Central memory CD4-positive, alpha-beta T cell (primary cell): Measurements from ENCODE around the gene PIGQ.

ENCODE experiments used
- DNase-seq: peaks from one replicate; pipeline ENCODE4 v3.0.0; 2022

The PIGQ gene

DNA sequence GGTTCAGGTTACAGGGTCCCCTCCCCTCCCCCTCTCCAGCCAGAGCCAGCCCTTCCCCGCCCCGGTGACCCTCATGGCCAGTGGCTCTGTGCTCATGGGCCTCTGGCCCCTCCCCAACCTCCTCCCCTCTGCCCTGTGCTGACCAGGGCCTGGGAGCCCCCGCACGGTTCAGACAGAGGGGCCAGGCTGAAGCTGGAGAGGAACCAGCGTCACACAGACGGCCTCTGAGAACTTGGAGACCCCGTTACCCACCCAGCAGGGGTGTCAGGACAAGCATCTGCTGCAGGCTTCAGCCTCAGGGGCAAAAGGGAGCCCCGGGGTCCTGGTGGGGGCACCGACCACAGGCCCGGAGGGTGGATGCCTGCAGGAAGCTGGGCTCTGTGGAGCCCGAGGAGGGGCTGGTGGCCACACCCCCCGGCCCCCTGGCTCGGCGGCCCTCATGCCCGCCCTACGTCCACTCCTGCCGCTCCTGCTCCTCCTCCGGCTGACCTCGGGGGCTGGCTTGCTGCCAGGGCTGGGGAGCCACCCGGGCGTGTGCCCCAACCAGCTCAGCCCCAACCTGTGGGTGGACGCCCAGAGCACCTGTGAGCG lies 61.1 kb downstream of the PIGQ start, which contains the start of gene WFIKKN1:
Gene WFIKKN1, plus strand, starts transcription at position 171 of the 591 bp plus-strand sequence. Its CDS starts 269 bp downstream, at position 440.
- DNase-seq: no peak

GRCh38 chr16:631808-632358 lies 62.1 kb downstream of the PIGQ start:
- no peak for DNase-seq

DNA sequence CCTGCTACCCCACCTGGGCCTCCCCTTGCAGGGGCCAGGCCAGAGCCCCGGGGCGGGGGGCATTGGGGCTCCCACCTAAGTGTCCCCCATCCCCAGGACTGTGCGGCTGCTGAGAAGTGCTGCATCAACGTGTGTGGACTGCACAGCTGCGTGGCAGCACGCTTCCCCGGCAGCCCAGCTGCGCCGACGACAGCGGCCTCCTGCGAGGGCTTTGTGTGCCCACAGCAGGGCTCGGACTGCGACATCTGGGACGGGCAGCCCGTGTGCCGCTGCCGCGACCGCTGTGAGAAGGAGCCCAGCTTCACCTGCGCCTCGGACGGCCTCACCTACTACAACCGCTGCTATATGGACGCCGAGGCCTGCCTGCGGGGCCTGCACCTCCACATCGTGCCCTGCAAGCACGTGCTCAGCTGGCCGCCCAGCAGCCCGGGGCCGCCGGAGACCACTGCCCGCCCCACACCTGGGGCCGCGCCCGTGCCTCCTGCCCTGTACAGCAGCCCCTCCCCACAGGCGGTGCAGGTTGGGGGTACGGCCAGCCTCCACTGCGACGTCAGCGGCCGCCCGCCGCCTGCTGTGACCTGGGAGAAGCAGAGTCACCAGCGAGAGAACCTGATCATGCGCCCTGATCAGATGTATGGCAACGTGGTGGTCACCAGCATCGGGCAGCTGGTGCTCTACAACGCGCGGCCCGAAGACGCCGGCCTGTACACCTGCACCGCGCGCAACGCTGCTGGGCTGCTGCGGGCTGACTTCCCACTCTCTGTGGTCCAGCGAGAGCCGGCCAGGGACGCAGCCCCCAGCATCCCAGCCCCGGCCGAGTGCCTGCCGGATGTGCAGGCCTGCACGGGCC lies 62.9 kb downstream of the PIGQ start:
- no peak for DNase-seq

DNA sequence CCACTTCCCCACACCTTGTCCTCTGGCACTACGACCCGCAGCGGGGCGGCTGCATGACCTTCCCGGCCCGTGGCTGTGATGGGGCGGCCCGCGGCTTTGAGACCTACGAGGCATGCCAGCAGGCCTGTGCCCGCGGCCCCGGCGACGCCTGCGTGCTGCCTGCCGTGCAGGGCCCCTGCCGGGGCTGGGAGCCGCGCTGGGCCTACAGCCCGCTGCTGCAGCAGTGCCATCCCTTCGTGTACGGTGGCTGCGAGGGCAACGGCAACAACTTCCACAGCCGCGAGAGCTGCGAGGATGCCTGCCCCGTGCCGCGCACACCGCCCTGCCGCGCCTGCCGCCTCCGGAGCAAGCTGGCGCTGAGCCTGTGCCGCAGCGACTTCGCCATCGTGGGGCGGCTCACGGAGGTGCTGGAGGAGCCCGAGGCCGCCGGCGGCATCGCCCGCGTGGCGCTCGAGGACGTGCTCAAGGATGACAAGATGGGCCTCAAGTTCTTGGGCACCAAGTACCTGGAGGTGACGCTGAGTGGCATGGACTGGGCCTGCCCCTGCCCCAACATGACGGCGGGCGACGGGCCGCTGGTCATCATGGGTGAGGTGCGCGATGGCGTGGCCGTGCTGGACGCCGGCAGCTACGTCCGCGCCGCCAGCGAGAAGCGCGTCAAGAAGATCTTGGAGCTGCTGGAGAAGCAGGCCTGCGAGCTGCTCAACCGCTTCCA lies 63.7 kb downstream of the PIGQ start:
- DNase-seq: no peak
